ENCODE data around the gene UBAP2. TPM values are rescaled to one million over a fixed set of nuclear protein-coding genes. Genes with fewer than 3 reads are reported as not detected.

UBAP2 gene
- 18.0 and 21.3 TPM in 2 replicates for polyA plus RNA-seq (2014; cell fraction: cytosol; rRNA removed)
- 24.1 and 40.2 TPM in 2 replicates for polyA plus RNA-seq (2014; cell fraction: nucleus; rRNA removed)

GRCh38 chr9:34048727-34049629 lies at the start of gene UBAP2:
UBAP2 (minus strand) TSS chr9:34048887; CDS start chr9:34017148, 31,739 bp downstream.
- DNase-seq (ENCODE audit: low spot score), result peak; percentile 99

- DNase-seq (ENCODE audit: low spot score), result no peak
Measured at GRCh38 chr9:34098307-34098706, 49.6 kb upstream of the UBAP2 start.

- DNase-seq (ENCODE audit: low spot score), result no peak
Measured at GRCh38 chr9:34097865-34098264, 49.2 kb upstream of the UBAP2 start.

- no peak for DNase-seq (ENCODE audit: low spot score)
Measured at GRCh38 chr9:34096751-34097150, 48.1 kb upstream of the UBAP2 start.

GRCh38 chr9:34093578-34093977 lies 44.9 kb upstream of the UBAP2 start:
- DNase-seq (ENCODE audit: low spot score), result no peak

GRCh38 chr9:34089311-34089710 lies 40.6 kb upstream of the UBAP2 start:
- DNase-seq (ENCODE audit: low spot score), result no peak

- DNase-seq (ENCODE audit: low spot score), result no peak
Measured at GRCh38 chr9:34087370-34087769, 38.7 kb upstream of the UBAP2 start.

GRCh38 chr9:34086864-34087263 lies 38.2 kb upstream of the UBAP2 start:
- no peak for DNase-seq (ENCODE audit: low spot score)

GRCh38 chr9:34085581-34086500 lies 37.2 kb upstream of the UBAP2 start:
- no peak for DNase-seq (ENCODE audit: low spot score)

GRCh38 chr9:34084562-34084961 lies 35.9 kb upstream of the UBAP2 start:
- DNase-seq (ENCODE audit: low spot score), result no peak

GRCh38 chr9:34079181-34079580 lies 30.5 kb upstream of the UBAP2 start:
- DNase-seq (ENCODE audit: low spot score), result no peak

- no peak for DNase-seq (ENCODE audit: low spot score)
Measured at GRCh38 chr9:34072868-34073590, 24.3 kb upstream of the UBAP2 start.

GRCh38 chr9:34072410-34072809 lies 23.7 kb upstream of the UBAP2 start:
- no peak for DNase-seq (ENCODE audit: low spot score)

GRCh38 chr9:34070606-34071324 lies 22.1 kb upstream of the UBAP2 start:
- no peak for DNase-seq (ENCODE audit: low spot score)

GRCh38 chr9:34069831-34070230 lies 21.1 kb upstream of the UBAP2 start:
- DNase-seq (ENCODE audit: low spot score), result no peak

GRCh38 chr9:34065541-34065940 lies 16.9 kb upstream of the UBAP2 start:
- no peak for DNase-seq (ENCODE audit: low spot score)

- DNase-seq (ENCODE audit: low spot score), result no peak
Measured at GRCh38 chr9:34059954-34060353, 11.3 kb upstream of the UBAP2 start.

GRCh38 chr9:34059281-34059680 lies 10.6 kb upstream of the UBAP2 start:
- no peak for DNase-seq (ENCODE audit: low spot score)

GRCh38 chr9:34049630-34050384 lies 1.1 kb upstream of the UBAP2 start:
- DNase-seq (ENCODE audit: low spot score), result no peak

Data from SK-N-DZ (cell line).